Thoracic aorta (tissue), 2 donors: ENCODE results near the gene BSN. TPM values are rescaled to one million over a fixed set of nuclear protein-coding genes. Genes with fewer than 3 reads are reported as not detected.

ENCODE experiments used
- ATAC-seq: fragments of 150-250 bp; one replicate; pipeline ENCODE4 v1.8.0; 2017; ENCODE audit warnings: low read depth; ENCODE audit not compliant: insufficient number of reproducible peaks, low FRiP score
- DNase-seq: peaks from one replicate; pipeline ENCODE4 v3.0.0-alpha.2; 2020; ENCODE audit warnings: low spot score
- H3K27ac ChIP-seq, 2 donors: fragments of 200-600 bp; sonication (generic); 1 replicate in 1 of 2; 2 replicates in 1 of 2; pipeline ENCODE4 v1.5.1; 2016; ENCODE audit warnings: mild to moderate bottlenecking in 2 of 2, moderate library complexity in 2 of 2
- H3K27me3 ChIP-seq: fragments of 200-600 bp; sonication (generic); replicated peaks from 2 replicates; pipeline ENCODE4 v1.6.0; 2016; ENCODE audit warnings: mild to moderate bottlenecking; ENCODE audit not compliant: insufficient read depth
- H3K36me3 ChIP-seq: fragments of 200-600 bp; sonication (generic); one replicate; pipeline ENCODE4 v1.5.1; 2016
- H3K4me1 ChIP-seq, 2 donors: fragments of 200-600 bp; sonication (generic); 1 replicate in 1 of 2; 2 replicates in 1 of 2; pipeline versions ENCODE4 v1.5.1 to v1.6.0; 2016; ENCODE audit warnings: low read depth in 2 of 2, mild to moderate bottlenecking in 1 of 2; ENCODE audit not compliant: control insufficient read depth in 1 of 2
- H3K4me3 ChIP-seq: fragments of 200-600 bp; sonication (generic); 2 replicates; pipeline ENCODE4 v1.5.1; 2016; ENCODE audit warnings: mild to moderate bottlenecking
- H3K9me3 ChIP-seq: fragments of 200-600 bp; sonication (generic); 2 replicates; pipeline ENCODE4 v1.5.1; 2016
- total RNA-seq, 2 donors: library from RNA; depleted of rRNA; stranded (reverse); fragments of >200 nt; gene quantifications; one replicate each; pipeline versions ENCODE4 v1.1.0 to v1.2.3, GENCODE V29; 2016
- TF ChIP-seq, protein P1 (sequence below): fragments of 200-600 bp; sonication (generic); IDR thresholded peaks from one replicate; pipeline ENCODE4 v1.5.1; 2019; ENCODE audit warnings: antibody characterized with exemption

BSN gene
- total RNA-seq, 2 donors from 2014 or later = 0.27 to 0.35 TPM

DNA sequence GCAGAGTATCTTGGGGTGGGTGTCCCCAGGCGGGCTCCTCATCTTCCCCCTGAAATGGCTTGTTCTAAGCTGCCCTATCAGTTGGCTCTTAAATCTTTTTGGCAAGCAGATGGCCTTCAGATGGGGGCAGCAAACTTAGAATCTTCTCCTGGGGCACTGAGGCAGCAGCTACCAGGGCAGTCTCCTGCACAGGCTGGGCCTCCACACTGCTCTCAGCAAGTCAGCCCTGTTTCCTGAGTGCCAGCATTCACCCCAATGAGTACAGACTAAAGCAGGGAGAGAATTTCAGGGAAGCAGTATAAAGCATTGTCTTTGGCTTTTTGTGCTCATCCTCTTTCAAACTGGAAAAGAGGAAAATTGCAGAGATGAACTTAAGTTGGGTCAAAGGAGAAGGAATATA, 68.8 kb downstream of the BSN start:
- Histone ChIP-seq H3K4me3 (no peak overlapping the region), H3K9me3 (no peaks in the 10 kb centered on the region), H3K36me3 (no peaks in the 10 kb centered on the region), H3K4me1 (no peaks in the 10 kb centered on the region), H3K27ac (no peak overlapping the region), H3K27me3 (no peaks in the 10 kb centered on the region)
- TF ChIP-seq, protein P1, sequence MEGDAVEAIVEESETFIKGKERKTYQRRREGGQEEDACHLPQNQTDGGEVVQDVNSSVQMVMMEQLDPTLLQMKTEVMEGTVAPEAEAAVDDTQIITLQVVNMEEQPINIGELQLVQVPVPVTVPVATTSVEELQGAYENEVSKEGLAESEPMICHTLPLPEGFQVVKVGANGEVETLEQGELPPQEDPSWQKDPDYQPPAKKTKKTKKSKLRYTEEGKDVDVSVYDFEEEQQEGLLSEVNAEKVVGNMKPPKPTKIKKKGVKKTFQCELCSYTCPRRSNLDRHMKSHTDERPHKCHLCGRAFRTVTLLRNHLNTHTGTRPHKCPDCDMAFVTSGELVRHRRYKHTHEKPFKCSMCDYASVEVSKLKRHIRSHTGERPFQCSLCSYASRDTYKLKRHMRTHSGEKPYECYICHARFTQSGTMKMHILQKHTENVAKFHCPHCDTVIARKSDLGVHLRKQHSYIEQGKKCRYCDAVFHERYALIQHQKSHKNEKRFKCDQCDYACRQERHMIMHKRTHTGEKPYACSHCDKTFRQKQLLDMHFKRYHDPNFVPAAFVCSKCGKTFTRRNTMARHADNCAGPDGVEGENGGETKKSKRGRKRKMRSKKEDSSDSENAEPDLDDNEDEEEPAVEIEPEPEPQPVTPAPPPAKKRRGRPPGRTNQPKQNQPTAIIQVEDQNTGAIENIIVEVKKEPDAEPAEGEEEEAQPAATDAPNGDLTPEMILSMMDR = no peak
- ATAC-seq (no peak), DNase-seq (no peak)

DNA sequence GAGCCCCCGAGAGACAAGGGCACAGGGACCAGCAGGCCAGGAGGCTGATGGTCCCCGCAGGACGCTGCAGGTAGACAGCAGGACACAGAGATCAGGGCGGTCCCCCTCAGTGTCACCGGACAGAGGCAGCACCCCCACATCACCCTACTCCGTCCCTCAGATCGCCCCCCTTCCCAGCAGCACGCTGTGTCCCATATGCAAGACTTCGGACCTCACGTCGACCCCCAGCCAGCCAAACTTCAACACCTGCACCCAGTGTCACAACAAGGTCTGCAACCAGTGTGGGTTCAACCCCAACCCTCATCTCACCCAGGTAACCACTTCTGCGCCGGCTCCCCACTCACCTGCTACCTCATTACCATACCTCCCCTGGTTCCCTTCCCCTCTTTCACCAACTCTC, 70.8 kb downstream of the BSN start:
- no peaks in the 10 kb centered on the region for H3K4me1 ChIP-seq
- H3K27ac ChIP-seq = no peak overlapping the region
- ATAC-seq (no peak), DNase-seq (no peak)
- H3K9me3 ChIP-seq = no peaks in the 10 kb centered on the region
- H3K36me3 ChIP-seq = no peaks in the 10 kb centered on the region
- H3K4me3 ChIP-seq = no peak overlapping the region
- no peaks in the 10 kb centered on the region for H3K27me3 ChIP-seq
- TF ChIP-seq, protein P1 = no peak

DNA sequence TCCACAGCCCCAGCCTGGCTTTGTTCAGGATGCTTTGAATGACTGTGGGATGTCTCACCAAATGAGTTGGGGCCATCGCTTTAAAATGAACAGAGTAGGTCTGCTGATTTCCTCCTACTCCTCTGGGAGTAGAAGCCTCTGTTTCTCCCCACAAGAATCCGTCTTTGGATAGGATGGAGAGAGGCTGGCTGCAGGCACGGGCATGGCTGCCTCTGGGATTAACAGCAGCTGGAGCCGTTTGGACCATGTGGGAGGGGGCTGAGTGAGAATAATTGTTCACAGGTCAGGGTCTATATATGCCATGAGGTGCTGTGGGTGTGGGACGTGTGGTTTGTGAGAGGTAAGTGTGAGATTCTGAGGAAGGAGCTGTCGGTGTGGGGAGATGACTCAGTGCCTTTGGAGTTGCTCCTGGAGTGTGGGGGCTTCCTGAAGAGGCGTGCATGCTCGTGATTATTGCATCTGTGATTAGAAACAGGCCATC, 71.9 kb downstream of the BSN start:
- Histone ChIP-seq H3K36me3 (no peaks in the 10 kb centered on the region), H3K27ac (no peak overlapping the region), H3K9me3 (no peaks in the 10 kb centered on the region), H3K4me3 (no peak overlapping the region), H3K27me3 (no peaks in the 10 kb centered on the region), H3K4me1 (no peaks in the 10 kb centered on the region)
- TF ChIP-seq, protein P1 = no peak
- ATAC-seq = no peak
- DNase-seq = no peak

DNA sequence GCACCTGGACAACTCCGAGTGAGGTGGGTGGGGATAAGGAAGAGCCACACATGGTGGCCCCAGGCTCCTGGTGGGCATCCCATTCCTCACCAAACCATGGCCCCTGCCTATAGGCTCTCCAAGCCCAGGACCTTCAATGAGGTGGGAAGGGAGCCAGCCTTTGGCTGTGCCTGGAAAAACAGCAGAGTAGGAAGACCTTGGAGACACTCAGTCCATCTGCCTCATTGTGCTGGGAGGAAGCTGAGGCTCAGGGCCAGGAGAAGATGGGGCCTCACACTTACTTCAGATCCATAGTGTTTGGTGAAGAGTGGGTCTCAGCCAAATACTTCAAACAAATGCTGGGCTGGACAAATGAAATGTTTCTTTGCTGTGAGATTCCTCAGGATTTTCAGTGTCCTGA, 72.5 kb downstream of the BSN start:
- Histone ChIP-seq H3K9me3 (no peaks in the 10 kb centered on the region), H3K4me1 (no peaks in the 10 kb centered on the region), H3K27me3 (no peaks in the 10 kb centered on the region), H3K27ac (no peak overlapping the region), H3K4me3 (no peak overlapping the region), H3K36me3 (no peaks in the 10 kb centered on the region)
- ATAC-seq (no peak), DNase-seq (no peak)
- TF ChIP-seq, protein P1 = no peak

DNA sequence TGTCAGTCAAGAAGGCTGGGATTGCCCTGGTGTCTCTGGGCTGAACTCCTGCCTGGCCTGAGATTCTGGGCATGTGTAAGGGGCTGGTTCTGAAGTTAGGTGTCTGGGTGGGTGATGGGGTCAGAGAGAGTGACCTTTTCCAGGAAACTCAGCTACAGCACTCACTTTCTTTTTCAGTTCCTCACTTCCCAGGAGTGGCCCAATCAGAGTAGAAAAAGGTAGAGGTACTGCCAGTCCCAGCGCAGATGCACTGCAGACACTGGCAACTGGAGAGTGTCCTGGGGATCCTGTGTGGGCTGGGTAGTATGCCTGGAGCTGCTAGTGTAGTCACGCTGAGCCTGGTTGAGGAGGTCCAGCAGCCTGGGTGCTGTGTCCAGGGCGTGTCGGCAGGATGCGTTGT, 73.4 kb downstream of the BSN start:
- Histone ChIP-seq H3K4me3 (no peak overlapping the region), H3K27me3 (no peaks in the 10 kb centered on the region), H3K4me1 (no peaks in the 10 kb centered on the region), H3K9me3 (no peaks in the 10 kb centered on the region), H3K36me3 (no peaks in the 10 kb centered on the region), H3K27ac (no peak overlapping the region)
- ATAC-seq (no peak), DNase-seq (no peak)
- TF ChIP-seq, protein P1 = no peak
